HG02885 (cell line): ENCODE measurements around the gene POLR2M.

Experiments
- ATAC-seq: cut with Tn5 transposase; IDR thresholded peaks from one replicate; pipeline ENCODE4 v1.9.1; 2021; ENCODE audit warnings: mild to moderate bottlenecking; ENCODE audit not compliant: unreplicated experiment, poor library complexity

POLR2M gene

DNA sequence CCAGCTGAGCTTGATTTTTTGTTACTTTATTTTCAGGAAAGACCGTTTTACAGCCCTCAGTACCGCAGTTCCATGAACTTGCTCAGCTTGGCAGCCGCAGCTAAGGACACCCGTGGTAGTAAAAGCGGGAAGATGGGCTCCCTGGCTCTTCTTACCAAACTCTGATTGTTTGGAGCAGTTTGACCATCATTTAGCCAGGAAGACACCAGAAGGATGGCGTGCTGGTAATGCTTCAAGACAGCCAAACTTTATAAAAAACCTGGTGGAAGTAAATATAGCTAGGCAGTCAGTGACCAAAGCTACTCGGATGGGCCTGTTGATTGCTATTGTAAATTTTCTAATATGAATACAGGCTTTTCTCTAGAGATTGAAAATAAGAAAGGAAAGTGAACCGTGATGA, 28.9 kb downstream of the POLR2M start:
- ATAC-seq, result no peak

- ATAC-seq, result no peak
Measured at GRCh38 chr15:57735891-57736290, 29.4 kb downstream of the POLR2M start.

DNA sequence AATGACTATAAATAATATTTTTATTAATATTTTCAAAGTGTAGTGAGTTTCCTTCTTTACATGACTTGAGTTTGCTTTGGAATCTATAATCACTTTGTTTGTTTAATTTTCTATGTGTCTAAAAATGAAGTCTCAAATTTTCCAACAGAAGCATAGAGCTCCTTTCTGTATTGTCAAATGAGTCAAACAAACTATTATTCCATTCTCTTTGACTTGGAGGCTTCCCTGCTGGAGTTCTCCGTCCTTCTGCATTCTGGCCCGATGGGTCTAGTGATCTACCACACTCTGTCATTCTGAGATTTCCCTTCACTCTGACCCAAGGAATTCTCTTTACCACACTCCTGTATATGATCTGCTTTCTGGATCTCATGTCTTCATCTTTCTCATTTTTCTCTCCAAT, 30.1 kb downstream of the POLR2M start:
- no peak for ATAC-seq

DNA sequence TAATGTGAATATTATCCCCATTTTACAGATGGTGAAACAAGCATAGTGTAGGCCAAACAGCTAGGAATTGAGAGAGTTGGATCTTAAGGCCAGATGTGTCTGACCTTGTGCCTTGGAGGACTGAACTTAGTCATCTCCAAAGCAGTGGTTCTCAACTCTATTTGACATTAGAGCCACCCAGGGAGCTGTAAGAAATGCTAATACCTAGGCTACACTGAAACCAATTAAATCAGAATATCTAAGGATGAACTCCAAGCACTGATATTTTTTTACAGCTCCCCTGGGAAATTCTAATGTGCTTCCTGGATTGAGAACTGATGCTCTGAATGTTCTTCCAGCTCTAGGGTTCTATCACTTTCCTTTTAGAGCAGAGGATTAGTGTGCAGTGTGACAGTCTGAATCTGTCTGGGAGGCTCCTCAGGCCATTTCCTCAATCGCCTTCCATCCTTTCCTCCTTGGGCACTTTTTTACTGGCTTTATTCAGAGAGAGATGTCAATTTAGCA, 32.3 kb downstream of the POLR2M start:
- ATAC-seq, result no peak

DNA sequence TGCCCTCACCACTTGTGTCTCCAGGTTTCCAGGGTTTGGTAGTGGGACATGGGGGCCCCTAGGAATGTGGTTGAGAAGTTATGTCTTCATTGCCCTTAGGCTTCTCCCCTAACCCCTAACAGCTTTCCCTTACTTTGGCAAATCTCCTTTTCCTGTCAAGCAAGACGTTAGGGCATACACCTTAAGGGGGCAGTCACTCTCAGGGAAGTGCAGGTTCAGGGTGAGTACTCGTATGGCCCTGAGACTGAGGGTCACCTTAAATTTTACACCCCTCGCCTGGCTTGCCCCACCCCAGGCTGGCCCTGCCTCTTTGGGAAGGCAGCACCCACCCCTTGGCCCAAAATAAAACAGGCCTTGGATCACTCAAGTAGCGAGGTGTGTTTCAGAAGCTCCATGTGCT, 33.5 kb downstream of the POLR2M start:
- no peak for ATAC-seq

DNA sequence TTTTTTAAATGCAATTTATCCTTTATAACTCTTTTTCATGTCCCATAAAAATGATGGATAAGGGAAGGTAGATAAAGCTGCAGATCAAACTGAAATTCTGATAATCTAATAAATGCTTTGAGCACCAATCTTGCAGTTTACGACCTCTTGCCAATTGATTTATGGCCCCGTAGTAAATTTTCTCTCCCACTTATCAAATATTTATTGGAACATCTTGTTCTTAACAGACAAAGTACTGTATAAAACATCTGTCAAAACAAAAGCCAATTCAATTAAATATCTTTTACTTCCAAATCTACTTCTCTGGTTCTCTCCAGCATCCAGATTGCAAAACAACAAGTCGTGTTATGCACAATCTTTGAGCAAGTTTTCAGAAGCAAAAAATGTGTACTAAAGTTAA, 34.6 kb downstream of the POLR2M start:
- no peak for ATAC-seq

- ATAC-seq, result no peak
Measured at GRCh38 chr15:57743424-57743823, 36.9 kb downstream of the POLR2M start.

DNA sequence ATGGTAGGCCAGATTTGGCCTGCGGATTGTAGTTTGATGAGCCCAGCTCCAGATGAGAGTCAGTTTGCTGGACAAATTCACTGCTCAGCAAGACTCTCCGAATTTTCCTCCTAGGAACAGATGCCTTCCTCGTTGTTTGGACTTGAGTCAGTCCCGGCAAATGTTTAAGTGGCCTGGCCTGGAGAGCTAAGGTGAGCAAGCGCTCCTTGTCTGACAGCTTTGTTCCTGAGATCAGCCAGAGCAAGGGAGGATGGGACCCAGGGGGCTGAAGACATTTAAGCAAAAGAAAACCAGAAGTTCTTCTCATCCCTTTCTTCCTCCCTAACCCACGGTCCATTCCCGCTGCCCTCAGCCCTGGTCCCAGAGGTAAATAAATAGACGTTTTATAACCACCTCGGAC, 40.3 kb downstream of the POLR2M start:
- no peak for ATAC-seq

- no peak for ATAC-seq
Measured at GRCh38 chr15:57747206-57747896, 40.8 kb downstream of the POLR2M start.

GRCh38 chr15:57751177-57751800, 44.8 kb downstream of the POLR2M start:
- ATAC-seq, result no peak

DNA sequence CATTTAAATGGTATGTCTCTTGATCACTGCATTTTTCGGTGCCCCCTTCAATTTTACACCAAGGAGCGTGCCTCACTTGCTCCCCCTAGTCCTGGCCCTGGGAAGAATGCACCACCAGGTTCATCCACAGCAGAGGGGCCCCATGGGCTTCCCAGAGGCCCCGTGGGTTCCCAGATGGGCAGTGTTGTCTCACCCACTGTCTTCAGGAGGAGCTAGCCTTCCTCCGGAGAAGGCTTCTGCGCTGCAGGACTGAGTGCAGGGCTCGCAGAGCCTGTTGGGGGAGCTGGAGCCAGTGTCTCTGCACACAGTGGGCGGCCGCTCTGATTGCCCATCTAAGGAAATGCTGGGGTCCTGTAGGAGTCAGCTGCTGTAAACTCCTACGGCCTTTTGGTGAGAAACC, 45.9 kb downstream of the POLR2M start:
- no peak for ATAC-seq

DNA sequence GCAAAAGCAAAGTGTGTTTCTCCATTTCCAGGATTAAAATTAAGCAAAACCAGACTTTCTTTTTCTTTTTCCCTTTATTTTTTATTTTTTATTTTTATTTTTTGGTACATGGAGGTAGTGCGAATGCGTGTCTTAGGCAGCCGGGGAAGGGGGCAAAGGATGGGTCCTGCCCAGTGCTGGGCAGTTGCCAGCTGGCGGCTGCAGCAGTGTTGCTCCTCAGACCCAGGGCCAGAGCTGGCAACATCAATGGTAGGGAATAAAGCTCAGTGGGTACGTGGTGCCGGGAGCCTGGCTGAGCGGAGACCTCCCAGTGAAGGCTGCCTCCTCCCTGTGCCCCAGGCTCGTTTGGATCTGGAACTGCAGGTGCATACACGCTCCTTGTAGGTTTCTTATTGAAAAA, 46.3 kb downstream of the POLR2M start:
- ATAC-seq, result no peak

DNA sequence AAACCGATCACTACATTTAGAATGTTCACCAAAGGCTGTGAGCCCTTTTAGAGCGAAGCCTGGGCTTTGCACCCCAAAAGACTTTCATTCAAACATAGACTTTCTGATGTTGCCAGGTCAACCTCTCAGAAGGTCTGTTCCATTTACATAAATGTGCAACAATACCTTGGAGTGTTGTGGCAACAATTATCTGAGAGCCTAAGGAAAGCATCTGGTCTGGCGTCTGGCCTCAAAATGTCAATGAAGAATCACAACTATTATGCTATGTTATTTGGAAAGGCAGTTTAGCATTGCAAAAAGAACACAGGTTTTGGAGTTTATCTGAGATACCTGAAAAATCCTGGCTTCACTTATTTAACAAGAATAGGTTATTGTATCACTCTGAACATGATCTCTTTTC, 50.0 kb downstream of the POLR2M start:
- no peak for ATAC-seq

GRCh38 chr15:57758560-57758959, 52.0 kb downstream of the POLR2M start:
- ATAC-seq, result no peak

- no peak for ATAC-seq
Measured at GRCh38 chr15:57761562-57761961, 55.0 kb downstream of the POLR2M start.

DNA sequence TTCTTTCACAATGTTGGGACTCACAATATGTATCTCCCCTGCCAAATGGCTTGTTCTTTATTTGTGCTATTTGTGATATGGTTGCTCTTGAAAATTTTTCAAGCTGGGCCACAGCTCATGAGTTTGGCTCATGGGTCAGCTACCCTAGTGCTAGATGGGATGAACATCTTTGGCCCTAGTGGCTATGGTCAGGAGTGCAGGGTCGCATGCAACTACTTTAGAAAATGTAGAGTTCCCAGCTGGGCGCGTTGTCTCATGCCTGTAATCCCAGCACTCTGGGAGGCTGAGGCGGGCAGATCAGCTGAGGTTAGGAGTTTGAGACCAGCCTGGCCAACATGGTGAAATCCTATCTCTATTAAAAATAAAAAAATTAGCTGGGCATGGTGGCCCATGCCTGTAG, 55.8 kb downstream of the POLR2M start:
- no peak for ATAC-seq

DNA sequence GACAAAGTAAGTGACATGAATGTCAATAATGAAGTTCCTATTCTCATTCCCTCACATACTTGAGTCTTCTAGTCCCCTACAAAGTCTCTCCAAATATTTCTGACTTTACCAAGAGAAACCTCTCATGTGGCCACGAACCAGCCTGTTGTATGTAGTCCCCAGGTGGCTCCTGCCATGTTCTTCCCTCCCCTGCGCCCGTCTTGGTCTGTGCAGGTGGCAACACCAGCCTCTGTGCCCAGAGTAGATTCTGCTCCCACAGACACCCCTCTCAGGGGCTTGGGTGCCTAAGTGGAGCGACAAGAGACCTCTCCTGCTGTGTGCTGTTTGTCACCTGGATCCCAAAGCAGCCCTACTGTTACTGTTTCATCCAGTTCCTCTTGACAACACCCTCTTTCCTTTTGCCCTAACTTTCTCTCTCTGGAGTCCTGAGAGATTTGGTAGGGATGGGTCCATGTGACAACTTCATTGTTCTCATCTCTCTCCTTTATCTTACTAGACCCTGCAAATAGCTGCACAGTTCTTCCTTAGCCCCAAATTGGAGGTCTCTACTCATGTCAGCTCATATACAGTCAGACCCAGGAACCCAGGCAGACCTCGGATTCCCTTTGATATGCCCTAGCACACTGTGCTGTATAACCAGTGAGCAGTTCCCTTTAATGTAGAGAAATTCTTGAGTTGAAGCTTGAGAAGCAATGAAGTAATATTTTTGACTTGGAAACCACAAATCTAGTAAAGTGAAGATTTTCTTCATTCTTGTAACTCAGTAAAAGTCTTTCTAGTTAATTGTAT, 56.9 kb downstream of the POLR2M start:
- no peak for ATAC-seq
